ENCODE results near the gene IGSF11.

DNA sequence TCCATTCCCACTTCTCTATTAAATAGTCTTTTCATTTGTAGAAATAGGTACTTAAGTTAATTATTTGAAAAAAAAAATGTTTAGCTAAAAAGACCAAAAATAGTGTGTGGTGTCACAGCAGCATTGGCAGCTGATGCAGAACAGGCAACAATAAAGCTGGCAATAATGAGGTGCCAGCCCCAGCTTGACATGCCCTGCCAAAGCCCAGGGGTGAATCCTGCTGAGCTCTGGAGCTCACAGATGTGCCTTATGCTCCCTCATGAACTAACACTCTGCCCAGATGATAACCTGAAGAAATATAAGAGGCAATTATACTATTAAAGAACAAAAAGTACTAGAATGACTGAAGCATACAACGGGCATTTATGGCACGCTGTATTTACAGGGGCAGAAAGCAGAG lies 63.8 kb downstream of the IGSF11 start:
- TF ChIP-seq, protein P1, sequence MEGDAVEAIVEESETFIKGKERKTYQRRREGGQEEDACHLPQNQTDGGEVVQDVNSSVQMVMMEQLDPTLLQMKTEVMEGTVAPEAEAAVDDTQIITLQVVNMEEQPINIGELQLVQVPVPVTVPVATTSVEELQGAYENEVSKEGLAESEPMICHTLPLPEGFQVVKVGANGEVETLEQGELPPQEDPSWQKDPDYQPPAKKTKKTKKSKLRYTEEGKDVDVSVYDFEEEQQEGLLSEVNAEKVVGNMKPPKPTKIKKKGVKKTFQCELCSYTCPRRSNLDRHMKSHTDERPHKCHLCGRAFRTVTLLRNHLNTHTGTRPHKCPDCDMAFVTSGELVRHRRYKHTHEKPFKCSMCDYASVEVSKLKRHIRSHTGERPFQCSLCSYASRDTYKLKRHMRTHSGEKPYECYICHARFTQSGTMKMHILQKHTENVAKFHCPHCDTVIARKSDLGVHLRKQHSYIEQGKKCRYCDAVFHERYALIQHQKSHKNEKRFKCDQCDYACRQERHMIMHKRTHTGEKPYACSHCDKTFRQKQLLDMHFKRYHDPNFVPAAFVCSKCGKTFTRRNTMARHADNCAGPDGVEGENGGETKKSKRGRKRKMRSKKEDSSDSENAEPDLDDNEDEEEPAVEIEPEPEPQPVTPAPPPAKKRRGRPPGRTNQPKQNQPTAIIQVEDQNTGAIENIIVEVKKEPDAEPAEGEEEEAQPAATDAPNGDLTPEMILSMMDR (conservative IDR thresholded peaks at IDR 0.05): no peak
- no peak for TF ChIP-seq EZH2 (IDR thresholded peaks at IDR 0.05; ENCODE audit: low read depth)

All from PC-9 (cell line).